Hematopoietic multipotent progenitor cell (in vitro differentiated cells): ENCODE measurements around the gene ADCY9. TPM values are rescaled to one million over a fixed set of nuclear protein-coding genes. Genes with fewer than 3 reads are reported as not detected.
A peak's percentile ranks its signal among the peaks of the same experiment; 100 is the strongest.
"Not testable (repeated sequence)": the region's sequence is repeated elsewhere in the genome, so short reads cannot be mapped to it uniquely, and the experiment has no call there.

Source experiments
- DNase-seq, 3 donors: peaks; one replicate each; pipeline ENCODE4 v3.0.0-alpha.2; 2011 to 2015; ENCODE audit warnings: low read depth in 2 of 3, low spot score in 2 of 3
- total RNA-seq: library from RNA; depleted of rRNA; stranded (reverse); fragments of >200 nt; gene quantifications from one replicate; pipeline ENCODE4 v1.2.3, GENCODE V29; 2012

The ADCY9 gene
- total RNA-seq, 1 donor, result 8.3 TPM

DNA sequence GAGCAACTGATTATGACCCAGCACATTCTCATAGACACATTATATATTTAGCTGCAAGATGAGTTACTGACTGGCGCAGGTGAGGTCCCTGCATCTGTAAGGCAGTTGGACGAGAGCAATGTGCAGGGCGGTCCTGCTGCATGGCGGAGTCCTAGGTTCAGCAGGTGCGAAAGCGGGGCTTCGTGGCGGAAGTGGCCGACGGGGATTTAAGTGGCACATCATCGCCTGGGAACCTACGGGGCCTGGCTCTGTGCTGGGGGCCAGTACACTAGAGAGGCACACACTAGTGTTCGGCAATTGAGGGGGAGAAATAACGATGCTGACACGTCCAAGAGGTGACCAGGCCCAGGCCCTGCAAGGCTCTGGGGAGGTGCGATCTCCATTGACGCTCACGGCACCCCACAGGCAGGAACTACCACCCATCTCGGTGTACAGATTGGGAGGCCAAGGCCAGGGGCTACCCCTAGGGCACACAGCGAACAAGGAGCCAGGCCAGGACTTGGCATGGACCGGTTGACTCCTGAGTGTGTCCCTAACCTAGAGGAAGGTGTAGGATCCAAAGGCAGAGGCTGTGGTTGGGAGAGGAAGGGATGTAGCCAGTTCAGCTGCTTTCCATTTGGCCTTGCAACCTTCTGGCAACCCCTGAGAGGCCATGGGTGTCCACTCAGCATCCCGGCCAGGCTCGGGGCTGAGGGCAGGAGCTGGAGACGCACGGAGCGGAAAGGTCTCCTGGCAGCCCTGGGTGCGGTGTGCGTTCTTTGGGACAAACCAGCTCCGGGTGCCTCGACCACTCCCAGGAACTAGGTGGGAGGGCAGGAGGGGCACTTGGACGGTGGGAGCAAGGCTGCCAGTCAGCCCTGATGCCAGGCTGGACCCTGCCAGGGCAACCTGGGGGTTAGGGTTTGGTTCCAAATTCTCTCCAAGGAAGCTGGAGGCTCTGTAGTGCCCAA is 131.9 kb downstream of the ADCY9 start:
- no peak for DNase-seq

DNA sequence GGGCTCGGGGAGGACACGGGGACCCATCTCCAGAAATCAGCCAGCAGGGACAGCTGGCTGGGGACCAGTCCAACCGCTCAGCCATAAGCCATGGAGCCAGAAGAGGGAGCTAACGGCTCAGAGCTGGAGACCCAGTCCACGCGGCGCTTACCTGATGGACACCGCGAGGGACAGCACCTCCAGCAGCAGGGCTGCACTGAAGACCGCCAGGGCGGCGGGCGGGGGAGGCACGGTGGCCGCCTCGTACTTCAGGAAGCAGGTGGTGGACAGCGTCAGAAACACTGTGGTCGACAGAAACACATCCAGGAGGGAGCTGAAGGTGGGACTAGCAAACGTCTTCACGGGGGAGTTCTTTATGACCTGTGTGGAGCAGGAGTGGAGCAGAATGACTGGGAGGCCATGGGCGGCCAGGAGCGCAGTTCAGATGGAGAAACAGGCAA is 133.1 kb downstream of the ADCY9 start:
- DNase-seq, result peak in 2 of 3 donors; percentile 50 to 64

DNA sequence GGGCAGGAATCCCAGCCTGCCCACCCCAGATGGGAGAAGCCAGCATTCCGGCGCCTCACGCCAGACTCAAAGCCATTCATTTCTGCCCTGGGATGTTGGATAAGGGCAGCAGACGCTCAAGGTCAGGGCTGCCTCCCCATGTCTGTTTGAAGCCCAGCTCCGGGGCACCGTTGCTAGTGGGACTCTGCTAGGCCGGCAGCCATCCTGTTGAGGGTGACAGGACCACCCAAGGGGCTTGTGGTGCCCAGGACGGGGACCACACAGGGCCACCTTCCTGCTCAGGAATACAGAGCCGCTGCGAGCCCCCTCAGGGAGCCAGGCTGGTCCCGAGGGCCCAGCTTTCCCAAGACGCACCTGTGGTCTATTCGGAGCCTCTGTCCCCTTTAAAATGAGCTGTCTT is 134.0 kb downstream of the ADCY9 start:
- no peak for DNase-seq

DNA sequence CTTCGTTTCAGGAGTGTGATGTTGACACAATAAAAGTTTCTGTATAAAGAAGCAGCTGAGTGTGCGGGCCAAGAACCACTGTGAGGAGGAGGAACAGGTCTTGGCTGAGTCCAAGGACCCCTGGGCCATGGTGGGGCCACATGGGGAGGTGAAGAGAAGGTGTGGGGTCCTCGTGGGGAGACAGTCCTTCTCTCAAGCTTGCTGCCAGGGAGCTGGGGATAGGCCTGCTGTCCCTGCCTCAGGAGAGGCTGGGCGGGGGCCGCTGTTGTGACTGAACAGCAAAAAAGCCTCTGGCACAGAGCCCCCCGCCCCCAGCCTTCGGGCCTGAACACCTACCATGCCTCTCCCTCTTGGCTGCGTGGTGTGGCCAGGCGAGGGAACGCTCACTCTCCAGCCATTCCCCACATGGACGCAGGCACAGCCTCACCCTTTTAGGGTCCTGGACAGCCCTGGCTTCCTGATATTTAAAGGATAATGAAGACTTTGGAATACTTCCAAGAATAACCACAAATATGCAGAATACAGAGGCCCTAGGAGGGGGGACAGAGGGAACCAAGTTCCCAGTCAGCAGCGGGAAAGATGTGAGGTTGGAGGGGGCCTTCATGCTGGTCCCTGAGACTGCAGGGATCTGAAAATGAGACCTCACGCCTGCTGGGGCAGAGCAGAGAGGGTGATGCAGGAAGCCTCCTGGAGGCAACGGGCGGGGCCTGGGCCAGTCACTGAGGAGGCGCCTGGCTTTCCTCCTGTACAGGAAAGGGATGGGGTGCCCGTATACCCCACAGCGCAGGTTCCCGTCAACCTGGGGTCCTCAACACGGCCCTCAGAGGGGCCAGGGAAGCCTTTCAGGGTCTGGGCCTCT is 135.8 kb downstream of the ADCY9 start:
- no peak for DNase-seq

- no peak for DNase-seq
These were observed 136.7 kb downstream of the ADCY9 start for GRCh38 chr16:3979518-3979917.

DNA sequence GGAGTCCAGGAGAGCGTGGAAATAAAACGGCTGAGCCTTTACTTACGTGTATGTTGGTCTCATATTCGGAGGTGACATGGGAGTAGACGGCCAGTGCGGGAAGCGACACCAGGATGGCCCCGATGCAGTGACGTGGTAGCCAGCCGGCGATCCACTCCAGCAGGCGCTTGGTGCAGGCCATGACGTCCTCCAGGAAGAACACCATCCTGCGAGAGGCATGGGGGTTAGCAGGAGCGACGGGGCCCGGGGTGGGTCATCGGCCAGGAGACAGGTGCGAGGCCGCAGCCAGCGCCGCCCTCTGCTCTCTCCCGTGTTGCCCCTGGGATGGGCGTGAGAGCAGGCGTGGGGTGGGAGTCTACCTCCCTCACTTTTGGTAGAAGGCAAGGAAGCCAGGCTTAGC is 137.2 kb downstream of the ADCY9 start:
- DNase-seq, result no peak

GRCh38 chr16:3977376-3977775 is 138.9 kb downstream of the ADCY9 start:
- no peak for DNase-seq

GRCh38 chr16:3974751-3975150 is 141.5 kb downstream of the ADCY9 start:
- no peak for DNase-seq

DNA sequence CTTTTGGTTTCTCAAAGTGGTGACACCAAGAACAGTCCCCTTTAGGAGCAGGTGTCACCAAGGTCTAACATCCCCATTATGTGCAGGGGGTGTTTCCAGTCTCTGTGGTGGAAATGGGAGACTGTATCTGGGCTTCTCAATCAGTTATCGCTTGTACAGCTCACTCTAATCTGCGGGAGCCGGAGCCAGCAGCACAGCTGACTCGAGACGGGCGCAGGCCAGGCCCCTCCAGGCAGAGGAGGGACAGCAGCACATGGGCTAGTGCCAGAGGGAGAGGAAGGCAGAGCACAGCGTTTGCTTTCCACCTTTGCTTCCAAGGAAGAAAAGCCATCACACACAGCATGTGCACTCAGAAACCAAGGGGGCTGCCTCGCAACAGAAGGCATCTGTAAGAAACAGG is 144.5 kb downstream of the ADCY9 start:
- no peak for DNase-seq

DNA sequence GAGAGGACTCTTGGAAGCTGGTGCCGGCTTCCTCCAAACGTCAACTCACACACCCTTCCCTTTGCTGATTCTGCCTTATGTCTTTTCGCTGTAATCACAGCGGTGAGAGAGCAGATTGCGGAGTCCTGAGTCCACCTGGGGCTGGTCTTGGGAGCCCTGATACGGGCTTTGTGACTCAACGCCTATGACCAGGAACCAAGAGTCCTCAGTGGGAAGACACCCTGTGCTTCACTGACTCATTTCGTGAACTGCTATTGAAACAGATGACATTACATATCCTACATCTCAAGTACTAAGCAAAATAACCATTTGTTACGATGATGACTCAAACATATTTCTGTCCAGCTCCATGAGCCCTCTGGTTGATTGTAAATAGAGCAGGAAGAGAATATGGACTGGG is 145.0 kb downstream of the ADCY9 start:
- no peak for DNase-seq

- DNase-seq, result no peak
These were observed 147.7 kb downstream of the ADCY9 start for GRCh38 chr16:3968551-3968950.

DNA sequence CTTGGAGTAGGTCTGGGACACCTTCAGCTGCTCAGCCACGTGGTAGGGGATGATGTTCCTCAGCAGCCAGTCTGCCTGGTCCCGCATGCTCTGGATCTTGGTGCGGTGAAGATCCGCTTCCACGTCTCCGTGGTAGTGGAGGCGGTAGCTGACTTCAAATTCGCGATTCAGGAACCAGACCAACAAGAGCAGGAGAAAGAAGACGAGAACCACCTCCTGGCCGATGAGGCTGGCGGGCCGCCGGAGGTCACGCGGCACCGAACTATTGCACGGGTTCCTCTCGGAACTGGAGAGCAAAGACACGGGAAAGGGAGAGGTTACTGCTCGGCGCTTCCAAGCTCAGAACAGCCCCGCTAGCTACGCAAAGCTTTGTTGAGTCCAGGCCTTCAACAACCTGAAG is 149.6 kb downstream of the ADCY9 start:
- no peak for DNase-seq

GRCh38 chr16:3965781-3966582 is 150.3 kb downstream of the ADCY9 start:
- no peak for DNase-seq

- DNase-seq, result no peak
These were observed 150.9 kb downstream of the ADCY9 start for GRCh38 chr16:3965306-3965705.

- DNase-seq, result no peak
These were observed 151.5 kb downstream of the ADCY9 start for GRCh38 chr16:3964686-3965290.

- DNase-seq, result no peak
These were observed 152.2 kb downstream of the ADCY9 start for GRCh38 chr16:3963886-3964685.

DNA sequence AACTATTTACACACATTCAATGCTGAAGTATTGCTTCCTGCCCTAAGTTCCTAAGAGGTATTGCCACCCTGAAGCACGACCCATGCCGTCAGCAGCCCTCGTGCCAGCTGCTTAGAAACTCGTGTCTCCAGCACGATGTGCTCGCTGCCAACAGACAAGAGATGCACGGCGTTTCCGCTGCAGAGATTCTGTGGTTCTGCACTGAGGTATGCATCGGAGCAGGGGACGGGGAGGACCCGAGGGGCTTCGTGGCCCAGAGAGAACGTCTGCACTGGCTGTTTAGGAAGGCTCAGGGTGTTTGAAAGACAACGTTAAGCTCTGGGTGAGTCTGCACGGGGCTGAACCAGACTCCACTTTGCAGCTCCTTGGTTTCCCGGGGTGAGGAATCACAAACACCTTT is 153.0 kb downstream of the ADCY9 start:
- DNase-seq, result peak; percentile 26 to 46 (median 42)

DNA sequence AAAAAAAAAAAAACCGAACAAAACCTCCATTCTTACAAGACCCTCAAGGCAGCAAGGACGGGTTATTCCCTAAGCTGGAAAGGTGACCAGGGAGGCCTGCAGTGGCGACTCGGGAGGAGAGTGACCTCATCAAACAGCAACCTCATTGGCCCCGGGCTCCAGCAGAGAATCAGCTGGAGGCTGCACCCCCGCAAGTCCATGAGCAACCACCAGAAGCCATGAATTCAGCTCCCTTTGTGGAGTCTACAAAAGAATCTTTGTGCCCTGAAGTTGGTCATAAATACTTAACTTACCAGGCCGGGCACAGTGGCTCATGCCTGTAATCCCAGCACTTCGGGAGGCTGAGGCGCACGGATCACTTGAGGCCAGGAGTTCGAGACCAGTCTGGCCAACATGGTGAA is 154.8 kb downstream of the ADCY9 start:
- no peak for DNase-seq

- DNase-seq, result not testable (repeated sequence)
These were observed 156.2 kb downstream of the ADCY9 start for GRCh38 chr16:3959926-3960590.
